Astrocyte (in vitro differentiated cells and primary cell): ENCODE results near the gene RNASE12.

Source experiments
- EZH2 ChIP-seq: IDR thresholded peaks from 2 replicates; pipeline ENCODE4 v1.6.1; 2012; ENCODE audit warnings: mild to moderate bottlenecking, low read length, inconsistent platforms; ENCODE audit not compliant: insufficient read depth
- TF ChIP-seq, protein P1 (sequence below): IDR thresholded peaks from 2 replicates; pipeline ENCODE4 v1.5.1; 2011; ENCODE audit warnings: low read depth, mild to moderate bottlenecking, inconsistent platforms, low read length, moderate library complexity; ENCODE audit not compliant: insufficient read depth

DNA sequence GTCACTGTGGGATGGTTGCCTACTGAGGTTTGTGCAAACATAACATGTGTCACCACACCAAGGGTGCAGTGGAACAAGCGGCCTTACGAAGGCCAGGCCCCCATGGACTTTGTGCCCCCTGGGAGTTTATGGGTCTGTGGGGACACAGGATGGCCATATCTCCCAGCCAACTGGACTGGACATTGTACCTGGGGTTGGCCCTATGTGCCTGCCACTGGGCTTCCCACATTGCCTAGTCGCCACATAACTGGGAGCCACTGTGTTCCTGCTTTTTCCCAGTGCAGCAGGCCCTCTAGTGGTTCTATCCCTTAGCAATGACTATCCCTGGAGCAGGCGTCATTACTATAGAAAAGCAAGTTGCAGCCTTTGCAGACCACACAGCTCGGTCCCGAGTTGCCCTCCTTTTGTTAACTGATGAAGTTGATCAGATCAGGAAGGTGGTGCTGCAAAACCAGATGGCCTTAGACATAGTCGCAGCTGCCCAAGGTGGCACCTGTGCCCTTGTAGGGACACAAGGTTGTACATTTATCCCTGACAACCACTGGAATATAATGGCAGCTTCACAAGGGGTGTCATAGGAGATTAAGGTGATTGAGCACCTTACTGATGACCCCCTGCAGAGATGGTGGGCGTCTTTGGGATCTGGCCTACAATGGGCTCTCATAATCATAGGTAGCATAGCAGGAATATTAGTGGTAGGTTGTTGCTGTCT is 15.2 kb upstream of the RNASE12 start:
- TF ChIP-seq EZH2, result no peak
- TF ChIP-seq, protein P1, sequence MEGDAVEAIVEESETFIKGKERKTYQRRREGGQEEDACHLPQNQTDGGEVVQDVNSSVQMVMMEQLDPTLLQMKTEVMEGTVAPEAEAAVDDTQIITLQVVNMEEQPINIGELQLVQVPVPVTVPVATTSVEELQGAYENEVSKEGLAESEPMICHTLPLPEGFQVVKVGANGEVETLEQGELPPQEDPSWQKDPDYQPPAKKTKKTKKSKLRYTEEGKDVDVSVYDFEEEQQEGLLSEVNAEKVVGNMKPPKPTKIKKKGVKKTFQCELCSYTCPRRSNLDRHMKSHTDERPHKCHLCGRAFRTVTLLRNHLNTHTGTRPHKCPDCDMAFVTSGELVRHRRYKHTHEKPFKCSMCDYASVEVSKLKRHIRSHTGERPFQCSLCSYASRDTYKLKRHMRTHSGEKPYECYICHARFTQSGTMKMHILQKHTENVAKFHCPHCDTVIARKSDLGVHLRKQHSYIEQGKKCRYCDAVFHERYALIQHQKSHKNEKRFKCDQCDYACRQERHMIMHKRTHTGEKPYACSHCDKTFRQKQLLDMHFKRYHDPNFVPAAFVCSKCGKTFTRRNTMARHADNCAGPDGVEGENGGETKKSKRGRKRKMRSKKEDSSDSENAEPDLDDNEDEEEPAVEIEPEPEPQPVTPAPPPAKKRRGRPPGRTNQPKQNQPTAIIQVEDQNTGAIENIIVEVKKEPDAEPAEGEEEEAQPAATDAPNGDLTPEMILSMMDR, result peak; percentile 44
